NCI-H446 treated with DMSO at 0.1 percent for 48 hours (cell line): ENCODE data around the gene TNFAIP8L3.
"Not testable (repeated sequence)": the region's sequence is repeated elsewhere in the genome, so short reads cannot be mapped to it uniquely, and the experiment has no call there.

Source experiments
- DNase-seq: peaks from one replicate; lab custom pipeline; 2025; lab: John Stamatoyannopoulos, UW

Gene TNFAIP8L3

GRCh38 chr15:51094606-51095569, at the start of gene TNFAIP8L3:
Gene TNFAIP8L3, minus strand, starts transcription at chr15:51094906. Its CDS starts 311 bp downstream, at chr15:51094595.
- DNase-seq, result no peak

- DNase-seq, result peak; percentile 45
Measured at GRCh38 chr15:51144021-51144532, 49.4 kb upstream of the TNFAIP8L3 start.

GRCh38 chr15:51140347-51140746, 45.6 kb upstream of the TNFAIP8L3 start:
- not testable (repeated sequence) for DNase-seq

- no peak for DNase-seq
Measured at GRCh38 chr15:51139091-51139490, 44.4 kb upstream of the TNFAIP8L3 start.

- no peak for DNase-seq
Measured at GRCh38 chr15:51137880-51138430, 43.2 kb upstream of the TNFAIP8L3 start.

GRCh38 chr15:51137024-51137423, 42.3 kb upstream of the TNFAIP8L3 start:
- DNase-seq, result no peak

- no peak for DNase-seq
Measured at GRCh38 chr15:51135276-51135675, 40.6 kb upstream of the TNFAIP8L3 start.

- no peak for DNase-seq
Measured at GRCh38 chr15:51134416-51135199, 39.9 kb upstream of the TNFAIP8L3 start.

GRCh38 chr15:51133140-51133765, 38.5 kb upstream of the TNFAIP8L3 start:
- DNase-seq, result no peak

- DNase-seq, result no peak
Measured at GRCh38 chr15:51132384-51133139, 37.9 kb upstream of the TNFAIP8L3 start.

- no peak for DNase-seq
Measured at GRCh38 chr15:51131596-51132290, 37.0 kb upstream of the TNFAIP8L3 start.

- no peak for DNase-seq
Measured at GRCh38 chr15:51130344-51130743, 35.6 kb upstream of the TNFAIP8L3 start.

- peak; percentile 69 for DNase-seq
Measured at GRCh38 chr15:51129535-51130188, 35.0 kb upstream of the TNFAIP8L3 start.

GRCh38 chr15:51128701-51129100, 34.0 kb upstream of the TNFAIP8L3 start:
- no peak for DNase-seq

- no peak for DNase-seq
Measured at GRCh38 chr15:51126842-51127241, 32.1 kb upstream of the TNFAIP8L3 start.

GRCh38 chr15:51123002-51123401, 28.3 kb upstream of the TNFAIP8L3 start:
- not testable (repeated sequence) for DNase-seq

- DNase-seq, result no peak
Measured at GRCh38 chr15:51121631-51122225, 27.0 kb upstream of the TNFAIP8L3 start.

GRCh38 chr15:51121118-51121517, 26.4 kb upstream of the TNFAIP8L3 start:
- DNase-seq, result no peak

GRCh38 chr15:51119120-51119519, 24.4 kb upstream of the TNFAIP8L3 start:
- no peak for DNase-seq
